ENCODE results near the gene HLCS.

DNA sequence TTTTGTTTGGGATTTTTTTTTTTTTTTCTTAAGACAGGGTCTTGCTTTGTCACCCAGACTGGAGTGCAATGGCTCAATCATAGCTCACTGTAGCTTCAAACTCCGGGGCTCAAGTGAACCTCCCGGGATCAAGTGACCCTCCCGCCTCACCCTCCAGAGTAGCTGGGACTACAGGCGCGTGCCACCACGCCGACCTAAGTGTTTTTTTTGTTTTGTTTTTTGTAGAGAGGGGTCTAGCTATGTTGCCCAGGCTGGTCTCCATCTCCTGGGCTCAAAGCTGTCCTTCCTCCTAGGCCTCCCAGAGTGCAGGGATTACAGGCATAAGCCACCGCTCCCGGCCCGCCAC lies 776 bp downstream of the HLCS start:
- TF ChIP-seq CTCF (IDR thresholded peaks at IDR 0.05; ENCODE audit: low read length) = no peak
- TF ChIP-seq EZH2phosphoT487 (IDR thresholded peaks at IDR 0.05; ENCODE audit: low read length) = no peak
